ENCODE results near the gene ADD1.
A peak's percentile ranks its signal among the peaks of the same experiment; 100 is the strongest.

The ADD1 gene

GRCh38 chr4:2829933-2830451 lies 13.7 kb upstream of the ADD1 start:
- H3K27ac ChIP-seq (ENCODE audit: low read depth in 2 of 2, low read length in 2 of 2): no peak overlapping the region
- no peak overlapping the region for H3K9ac ChIP-seq (ENCODE audit: low read depth in 1 of 2, low read length in 2 of 2)
- no peaks in the 10 kb centered on the region for H3K4me1 ChIP-seq (ENCODE audit: control insufficient read depth in 2 of 2, insufficient read depth in 2 of 2, low read length in 2 of 2)
- H3K9me3 ChIP-seq (ENCODE audit: control insufficient read depth in 2 of 2, low read length in 2 of 2): no peaks in the 10 kb centered on the region
- H3K36me3 ChIP-seq (ENCODE audit: control insufficient read depth in 2 of 2, insufficient read depth in 2 of 2, low read length in 2 of 2): peaks cover 71 to 72% of the 10 kb centered on the region in 2 donors
- no peaks in the 10 kb centered on the region for H3K27me3 ChIP-seq (ENCODE audit: control insufficient read depth in 2 of 2, insufficient read depth in 2 of 2, low read length in 2 of 2)
- H3K4me3 ChIP-seq (ENCODE audit: low read length in 2 of 2): no peak overlapping the region

- Histone ChIP-seq H3K4me3 (ENCODE audit: low read length in 2 of 2) (no peak overlapping the region), H3K36me3 (ENCODE audit: control insufficient read depth in 2 of 2, insufficient read depth in 2 of 2, low read length in 2 of 2) (peaks cover 65 to 66% of the 10 kb centered on the region in 2 donors), H3K9ac (ENCODE audit: low read depth in 1 of 2, low read length in 2 of 2) (no peak overlapping the region), H3K27ac (ENCODE audit: low read depth in 2 of 2, low read length in 2 of 2) (no peak overlapping the region), H3K27me3 (ENCODE audit: control insufficient read depth in 2 of 2, insufficient read depth in 2 of 2, low read length in 2 of 2) (no peaks in the 10 kb centered on the region), H3K9me3 (ENCODE audit: control insufficient read depth in 2 of 2, low read length in 2 of 2) (no peaks in the 10 kb centered on the region), H3K4me1 (ENCODE audit: control insufficient read depth in 2 of 2, insufficient read depth in 2 of 2, low read length in 2 of 2) (peaks cover 0 to 2% of the 10 kb centered on the region in 2 donors)
These were observed 12.7 kb upstream of the ADD1 start for GRCh38 chr4:2830632-2831610.

- Histone ChIP-seq H3K36me3 (ENCODE audit: control insufficient read depth in 2 of 2, insufficient read depth in 2 of 2, low read length in 2 of 2) (peaks cover 56 to 68% of the 10 kb centered on the region in 2 donors), H3K9me3 (ENCODE audit: control insufficient read depth in 2 of 2, low read length in 2 of 2) (no peaks in the 10 kb centered on the region), H3K4me1 (ENCODE audit: control insufficient read depth in 2 of 2, insufficient read depth in 2 of 2, low read length in 2 of 2) (peaks cover 0 to 10% of the 10 kb centered on the region in 2 donors), H3K27me3 (ENCODE audit: control insufficient read depth in 2 of 2, insufficient read depth in 2 of 2, low read length in 2 of 2) (no peaks in the 10 kb centered on the region), H3K27ac (ENCODE audit: low read depth in 2 of 2, low read length in 2 of 2) (no peak overlapping the region), H3K9ac (ENCODE audit: low read depth in 1 of 2, low read length in 2 of 2) (no peak overlapping the region), H3K4me3 (ENCODE audit: low read length in 2 of 2) (no peak overlapping the region)
These were observed 11.9 kb upstream of the ADD1 start for GRCh38 chr4:2831611-2832308.

GRCh38 chr4:2832309-2832980 lies 11.2 kb upstream of the ADD1 start:
- Histone ChIP-seq H3K9me3 (ENCODE audit: control insufficient read depth in 2 of 2, low read length in 2 of 2) (no peaks in the 10 kb centered on the region), H3K27ac (ENCODE audit: low read depth in 2 of 2, low read length in 2 of 2) (no peak overlapping the region), H3K9ac (ENCODE audit: low read depth in 1 of 2, low read length in 2 of 2) (no peak overlapping the region), H3K36me3 (ENCODE audit: control insufficient read depth in 2 of 2, insufficient read depth in 2 of 2, low read length in 2 of 2) (peaks cover 51 to 61% of the 10 kb centered on the region in 2 donors), H3K27me3 (ENCODE audit: control insufficient read depth in 2 of 2, insufficient read depth in 2 of 2, low read length in 2 of 2) (no peaks in the 10 kb centered on the region), H3K4me3 (ENCODE audit: low read length in 2 of 2) (no peak overlapping the region), H3K4me1 (ENCODE audit: control insufficient read depth in 2 of 2, insufficient read depth in 2 of 2, low read length in 2 of 2) (peaks cover 2 to 13% of the 10 kb centered on the region in 2 donors)

DNA sequence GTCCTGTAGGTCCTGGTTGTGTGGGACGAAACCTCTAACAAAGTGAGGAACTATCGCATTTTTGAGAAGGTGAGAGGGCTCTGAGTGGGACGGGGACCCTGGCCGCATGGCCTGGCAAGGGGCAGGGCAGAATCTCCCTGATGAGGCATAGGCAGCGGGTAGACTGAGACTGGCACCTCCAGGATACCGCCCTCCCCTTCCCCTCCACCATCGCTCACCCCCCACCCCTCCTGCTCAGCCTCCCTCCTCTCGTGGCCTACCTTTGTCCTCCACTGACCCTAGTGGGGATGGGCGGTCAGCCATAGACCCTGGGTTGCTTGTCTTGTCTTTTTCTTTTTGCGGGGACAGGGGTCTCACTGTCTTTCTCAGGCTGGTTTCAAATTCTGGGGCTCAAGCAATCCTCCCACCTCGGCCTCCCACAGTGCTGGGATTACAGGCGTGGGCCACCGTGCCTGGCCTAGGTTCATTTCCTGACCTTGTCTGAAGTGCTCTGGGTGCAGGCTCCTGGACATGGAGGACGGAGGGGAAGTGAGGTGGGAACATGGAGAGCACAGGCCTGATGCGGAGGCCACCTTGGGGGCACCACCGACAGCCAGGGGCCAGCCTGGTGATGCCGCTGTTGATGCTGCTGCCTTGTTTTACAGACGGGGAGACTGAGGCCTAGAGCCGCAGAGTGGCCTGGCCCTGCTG lies 10.5 kb upstream of the ADD1 start:
- Histone ChIP-seq H3K4me1 (ENCODE audit: control insufficient read depth in 2 of 2, insufficient read depth in 2 of 2, low read length in 2 of 2) (peaks cover 6 to 18% of the 10 kb centered on the region in 2 donors), H3K9ac (ENCODE audit: low read depth in 1 of 2, low read length in 2 of 2) (no peak overlapping the region), H3K27me3 (ENCODE audit: control insufficient read depth in 2 of 2, insufficient read depth in 2 of 2, low read length in 2 of 2) (no peaks in the 10 kb centered on the region), H3K36me3 (ENCODE audit: control insufficient read depth in 2 of 2, insufficient read depth in 2 of 2, low read length in 2 of 2) (peaks cover 46 to 55% of the 10 kb centered on the region in 2 donors), H3K27ac (ENCODE audit: low read depth in 2 of 2, low read length in 2 of 2) (no peak overlapping the region), H3K9me3 (ENCODE audit: control insufficient read depth in 2 of 2, low read length in 2 of 2) (no peaks in the 10 kb centered on the region), H3K4me3 (ENCODE audit: low read length in 2 of 2) (no peak overlapping the region)

DNA sequence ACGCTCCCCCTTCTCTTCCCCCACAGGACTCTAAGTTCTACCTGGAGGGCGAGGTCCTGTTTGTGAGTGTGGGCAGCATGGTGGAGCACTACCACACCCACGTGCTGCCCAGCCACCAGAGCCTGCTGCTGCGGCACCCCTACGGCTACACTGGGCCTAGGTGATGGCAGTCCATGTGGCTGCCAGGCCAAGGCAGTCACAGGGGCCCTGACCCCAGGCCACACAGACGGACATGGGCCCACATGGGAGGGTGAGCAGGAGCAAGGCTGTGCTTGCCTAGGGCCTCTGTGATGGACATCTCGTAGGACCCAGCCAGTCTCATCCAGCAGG lies 10.0 kb upstream of the ADD1 start:
- no peaks in the 10 kb centered on the region for H3K9me3 ChIP-seq (ENCODE audit: control insufficient read depth in 2 of 2, low read length in 2 of 2)
- H3K27me3 ChIP-seq (ENCODE audit: control insufficient read depth in 2 of 2, insufficient read depth in 2 of 2, low read length in 2 of 2): no peaks in the 10 kb centered on the region
- H3K4me3 ChIP-seq (ENCODE audit: low read length in 2 of 2): no peak overlapping the region
- H3K4me1 ChIP-seq (ENCODE audit: control insufficient read depth in 2 of 2, insufficient read depth in 2 of 2, low read length in 2 of 2): peaks cover 6 to 18% of the 10 kb centered on the region in 2 donors
- no peak overlapping the region for H3K9ac ChIP-seq (ENCODE audit: low read depth in 1 of 2, low read length in 2 of 2)
- no peak overlapping the region for H3K27ac ChIP-seq (ENCODE audit: low read depth in 2 of 2, low read length in 2 of 2)
- H3K36me3 ChIP-seq (ENCODE audit: control insufficient read depth in 2 of 2, insufficient read depth in 2 of 2, low read length in 2 of 2): peaks cover 41 to 50% of the 10 kb centered on the region in 2 donors

- Histone ChIP-seq H3K36me3 (ENCODE audit: control insufficient read depth in 2 of 2, insufficient read depth in 2 of 2, low read length in 2 of 2) (peaks cover 38 to 48% of the 10 kb centered on the region in 2 donors), H3K9ac (ENCODE audit: low read depth in 1 of 2, low read length in 2 of 2) (no peak overlapping the region), H3K27me3 (ENCODE audit: control insufficient read depth in 2 of 2, insufficient read depth in 2 of 2, low read length in 2 of 2) (no peaks in the 10 kb centered on the region), H3K4me1 (ENCODE audit: control insufficient read depth in 2 of 2, insufficient read depth in 2 of 2, low read length in 2 of 2) (peaks cover 6 to 18% of the 10 kb centered on the region in 2 donors), H3K9me3 (ENCODE audit: control insufficient read depth in 2 of 2, low read length in 2 of 2) (no peaks in the 10 kb centered on the region), H3K27ac (ENCODE audit: low read depth in 2 of 2, low read length in 2 of 2) (peak overlapping the region in 1 of 2 donors; percentile 32), H3K4me3 (ENCODE audit: low read length in 2 of 2) (no peak overlapping the region)
These were observed 9.4 kb upstream of the ADD1 start for GRCh38 chr4:2834001-2834921.

GRCh38 chr4:2835978-2836377 lies 7.7 kb upstream of the ADD1 start:
- no peak overlapping the region for H3K9ac ChIP-seq (ENCODE audit: low read depth in 1 of 2, low read length in 2 of 2)
- no peaks in the 10 kb centered on the region for H3K9me3 ChIP-seq (ENCODE audit: control insufficient read depth in 2 of 2, low read length in 2 of 2)
- peaks cover 28 to 36% of the 10 kb centered on the region in 2 donors for H3K36me3 ChIP-seq (ENCODE audit: control insufficient read depth in 2 of 2, insufficient read depth in 2 of 2, low read length in 2 of 2)
- no peaks in the 10 kb centered on the region for H3K27me3 ChIP-seq (ENCODE audit: control insufficient read depth in 2 of 2, insufficient read depth in 2 of 2, low read length in 2 of 2)
- peak overlapping the region in 1 of 2 donors; percentile 23 for H3K27ac ChIP-seq (ENCODE audit: low read depth in 2 of 2, low read length in 2 of 2)
- peaks cover 6 to 18% of the 10 kb centered on the region in 2 donors for H3K4me1 ChIP-seq (ENCODE audit: control insufficient read depth in 2 of 2, insufficient read depth in 2 of 2, low read length in 2 of 2)
- H3K4me3 ChIP-seq (ENCODE audit: low read length in 2 of 2): no peak overlapping the region

DNA sequence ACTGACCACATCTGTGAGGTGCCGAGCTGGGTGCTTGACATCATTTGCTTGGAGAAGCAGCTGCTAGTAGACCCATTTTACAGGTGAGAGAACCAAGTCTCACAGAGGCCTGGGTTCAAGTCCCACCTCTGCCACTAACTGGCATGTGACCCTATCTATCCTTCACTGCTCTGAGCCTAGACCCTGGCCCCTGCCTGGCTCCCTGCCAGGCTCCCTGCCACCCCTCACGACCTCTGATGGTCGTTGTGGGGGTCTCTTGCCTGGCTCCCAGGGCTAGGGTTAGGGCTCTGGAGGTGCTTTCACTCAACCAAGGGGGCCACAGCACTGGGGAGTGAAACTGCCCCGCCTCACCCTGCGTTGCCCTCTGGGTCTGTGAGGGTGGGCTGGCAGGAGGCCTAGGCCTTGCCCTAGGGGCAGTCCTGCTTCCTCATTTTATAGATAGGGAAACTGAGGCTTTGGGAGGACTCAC lies 7.2 kb upstream of the ADD1 start:
- Histone ChIP-seq H3K36me3 (ENCODE audit: control insufficient read depth in 2 of 2, insufficient read depth in 2 of 2, low read length in 2 of 2) (peaks cover 24 to 32% of the 10 kb centered on the region in 2 donors), H3K4me1 (ENCODE audit: control insufficient read depth in 2 of 2, insufficient read depth in 2 of 2, low read length in 2 of 2) (peaks cover 6 to 18% of the 10 kb centered on the region in 2 donors), H3K9me3 (ENCODE audit: control insufficient read depth in 2 of 2, low read length in 2 of 2) (no peaks in the 10 kb centered on the region), H3K27me3 (ENCODE audit: control insufficient read depth in 2 of 2, insufficient read depth in 2 of 2, low read length in 2 of 2) (no peaks in the 10 kb centered on the region), H3K9ac (ENCODE audit: low read depth in 1 of 2, low read length in 2 of 2) (no peak overlapping the region), H3K27ac (ENCODE audit: low read depth in 2 of 2, low read length in 2 of 2) (no peak overlapping the region), H3K4me3 (ENCODE audit: low read length in 2 of 2) (no peak overlapping the region)
